ENCODE results near the gene CAPN13.

GRCh38 chr2:30695749-30696148, 111.5 kb downstream of the CAPN13 start:
- TF ChIP-seq FOXM1 (IDR thresholded peaks at IDR 0.05; ENCODE audit: borderline replicate concordance, low read depth): no peak
- no peak for TF ChIP-seq TCF12 (IDR thresholded peaks at IDR 0.05; ENCODE audit: low read depth)
- TF ChIP-seq MAX (IDR thresholded peaks at IDR 0.05): no peak
- TF ChIP-seq RAD21 (IDR thresholded peaks at IDR 0.05; ENCODE audit: low read depth): no peak
- TF ChIP-seq CEBPB (IDR thresholded peaks at IDR 0.05): no peak
- TF ChIP-seq REST (IDR thresholded peaks at IDR 0.05; ENCODE audit: low read depth): no peak
- no peak for TF ChIP-seq CREB1 (IDR thresholded peaks at IDR 0.05; ENCODE audit: low read depth)
- TF ChIP-seq EGR1 (IDR thresholded peaks at IDR 0.05): no peak
- TF ChIP-seq USF1 (IDR thresholded peaks at IDR 0.05): no peak
- TF ChIP-seq NFIC (IDR thresholded peaks at IDR 0.05): no peak
- no peak for TF ChIP-seq EP300 (IDR thresholded peaks at IDR 0.05; ENCODE audit: borderline replicate concordance)
